Thoracic aorta (tissue), 2 donors: ENCODE data around the gene CCDC77. TPM values are rescaled to one million over a fixed set of nuclear protein-coding genes. Genes with fewer than 3 reads are reported as not detected.

Experiments used
- ATAC-seq: fragments of 150-250 bp; one replicate; pipeline ENCODE4 v1.8.0; 2017; ENCODE audit warnings: low read depth; ENCODE audit not compliant: insufficient number of reproducible peaks, low FRiP score
- DNase-seq: peaks from one replicate; pipeline ENCODE4 v3.0.0-alpha.2; 2020; ENCODE audit warnings: low spot score
- H3K27ac ChIP-seq, 2 donors: fragments of 200-600 bp; sonication (generic); 1 replicate in 1 of 2; 2 replicates in 1 of 2; pipeline ENCODE4 v1.5.1; 2016; ENCODE audit warnings: mild to moderate bottlenecking in 2 of 2, moderate library complexity in 2 of 2
- H3K27me3 ChIP-seq: fragments of 200-600 bp; sonication (generic); replicated peaks from 2 replicates; pipeline ENCODE4 v1.6.0; 2016; ENCODE audit warnings: mild to moderate bottlenecking; ENCODE audit not compliant: insufficient read depth
- H3K36me3 ChIP-seq: fragments of 200-600 bp; sonication (generic); one replicate; pipeline ENCODE4 v1.5.1; 2016
- H3K4me1 ChIP-seq, 2 donors: fragments of 200-600 bp; sonication (generic); 1 replicate in 1 of 2; 2 replicates in 1 of 2; pipeline versions ENCODE4 v1.5.1 to v1.6.0; 2016; ENCODE audit warnings: low read depth in 2 of 2, mild to moderate bottlenecking in 1 of 2; ENCODE audit not compliant: control insufficient read depth in 1 of 2
- H3K4me3 ChIP-seq: fragments of 200-600 bp; sonication (generic); 2 replicates; pipeline ENCODE4 v1.5.1; 2016; ENCODE audit warnings: mild to moderate bottlenecking
- H3K9me3 ChIP-seq: fragments of 200-600 bp; sonication (generic); 2 replicates; pipeline ENCODE4 v1.5.1; 2016
- CTCF ChIP-seq: fragments of 200-600 bp; sonication (generic); IDR thresholded peaks from one replicate; pipeline ENCODE4 v1.5.1; 2019; ENCODE audit warnings: antibody characterized with exemption
- total RNA-seq, 2 donors: library from RNA; depleted of rRNA; stranded (reverse); fragments of >200 nt; gene quantifications; one replicate each; pipeline versions ENCODE4 v1.1.0 to v1.2.3, GENCODE V29; 2016

CCDC77 gene
- total RNA-seq, 2 donors from 2014 or later: 5.6 to 7.2 TPM

GRCh38 chr12:447141-447540 lies 45.7 kb downstream of the CCDC77 start:
- no peak for DNase-seq
- TF ChIP-seq CTCF: no peak
- Histone ChIP-seq H3K4me3 (no peak overlapping the region), H3K4me1 (no peaks in the 10 kb centered on the region), H3K36me3 (no peaks in the 10 kb centered on the region), H3K27ac (no peak overlapping the region), H3K9me3 (no peaks in the 10 kb centered on the region), H3K27me3 (no peaks in the 10 kb centered on the region)
- ATAC-seq: no peak

GRCh38 chr12:449203-449602 lies 47.8 kb downstream of the CCDC77 start:
- no peak for TF ChIP-seq CTCF
- Histone ChIP-seq H3K9me3 (no peaks in the 10 kb centered on the region), H3K27ac (no peak overlapping the region), H3K27me3 (no peaks in the 10 kb centered on the region), H3K4me1 (no peaks in the 10 kb centered on the region), H3K36me3 (no peaks in the 10 kb centered on the region), H3K4me3 (no peak overlapping the region)
- DNase-seq (no peak), ATAC-seq (no peak)

GRCh38 chr12:450438-450837 lies 49.0 kb downstream of the CCDC77 start:
- Histone ChIP-seq H3K9me3 (no peaks in the 10 kb centered on the region), H3K27me3 (no peaks in the 10 kb centered on the region), H3K27ac (no peak overlapping the region), H3K36me3 (no peaks in the 10 kb centered on the region), H3K4me3 (no peak overlapping the region), H3K4me1 (no peaks in the 10 kb centered on the region)
- ATAC-seq (no peak), DNase-seq (no peak)
- no peak for TF ChIP-seq CTCF

- no peak for ATAC-seq
- Histone ChIP-seq H3K36me3 (no peaks in the 10 kb centered on the region), H3K27me3 (no peaks in the 10 kb centered on the region), H3K4me1 (no peaks in the 10 kb centered on the region), H3K27ac (no peak overlapping the region), H3K9me3 (no peaks in the 10 kb centered on the region), H3K4me3 (no peak overlapping the region)
- no peak for DNase-seq
- TF ChIP-seq CTCF: no peak
These were observed 51.3 kb downstream of the CCDC77 start for GRCh38 chr12:452667-453210.

GRCh38 chr12:454833-455232 lies 53.4 kb downstream of the CCDC77 start:
- H3K36me3 ChIP-seq: no peaks in the 10 kb centered on the region
- ATAC-seq: no peak
- H3K4me1 ChIP-seq: peaks cover 4 to 7% of the 10 kb centered on the region in 2 donors
- H3K9me3 ChIP-seq: no peaks in the 10 kb centered on the region
- no peak overlapping the region for H3K4me3 ChIP-seq
- no peak for TF ChIP-seq CTCF
- no peak overlapping the region for H3K27ac ChIP-seq
- no peak for DNase-seq
- H3K27me3 ChIP-seq: no peaks in the 10 kb centered on the region
